SKM-1 treated with dmso at 0.1 percent for 144 hours (cell line): Measurements from ENCODE around the gene LRRC28.
"Not testable (repeated sequence)": the region's sequence is repeated elsewhere in the genome, so short reads cannot be mapped to it uniquely, and the experiment has no call there.

Experiments
- DNase-seq: peaks from one replicate; lab custom pipeline; 2025; ENCODE audit not compliant: unreplicated experiment; lab: John Stamatoyannopoulos, UW

The LRRC28 gene

GRCh38 chr15:99250857-99251841 is at the start of gene LRRC28:
Gene LRRC28, plus strand, starts transcription at chr15:99251481. Its CDS starts 4,477 bp downstream, at chr15:99255958.
- peak; percentile 97 for DNase-seq

- no peak for DNase-seq
Observed at GRCh38 chr15:99202176-99202552, 49.1 kb upstream of the LRRC28 start.

- no peak for DNase-seq
Observed at GRCh38 chr15:99207672-99208071, 43.6 kb upstream of the LRRC28 start.

- no peak for DNase-seq
Observed at GRCh38 chr15:99209326-99209725, 42.0 kb upstream of the LRRC28 start.

GRCh38 chr15:99210334-99210733 is 40.9 kb upstream of the LRRC28 start:
- no peak for DNase-seq

- no peak for DNase-seq
Observed at GRCh38 chr15:99211926-99212325, 39.4 kb upstream of the LRRC28 start.

DNA sequence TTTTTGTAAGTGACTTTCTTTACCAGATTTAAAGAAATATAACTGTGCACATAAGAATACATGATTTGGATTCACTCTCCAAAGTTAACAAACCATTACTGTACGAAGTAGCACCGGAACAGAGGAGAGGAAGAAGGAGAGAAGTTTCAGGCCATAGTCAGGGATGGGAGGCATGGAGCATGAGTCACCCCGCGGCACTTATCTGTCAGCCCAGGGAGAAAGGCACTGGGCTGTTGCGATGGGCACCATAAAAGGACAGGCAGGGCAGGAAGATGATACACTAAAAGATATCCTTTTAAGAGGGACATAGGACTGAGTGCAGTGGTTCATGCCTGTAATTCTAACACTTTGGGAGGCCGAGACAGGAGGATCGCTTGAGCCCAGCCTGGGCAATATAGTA is 38.9 kb upstream of the LRRC28 start:
- no peak for DNase-seq

GRCh38 chr15:99213187-99213811 is 38.0 kb upstream of the LRRC28 start:
- DNase-seq: peak; percentile 20

GRCh38 chr15:99224372-99225214 is 26.7 kb upstream of the LRRC28 start:
- no peak for DNase-seq

GRCh38 chr15:99226802-99227201 is 24.5 kb upstream of the LRRC28 start:
- no peak for DNase-seq

- DNase-seq: no peak
Observed at GRCh38 chr15:99228120-99228770, 23.0 kb upstream of the LRRC28 start.

- DNase-seq: no peak
Observed at GRCh38 chr15:99230867-99231266, 20.4 kb upstream of the LRRC28 start.

DNA sequence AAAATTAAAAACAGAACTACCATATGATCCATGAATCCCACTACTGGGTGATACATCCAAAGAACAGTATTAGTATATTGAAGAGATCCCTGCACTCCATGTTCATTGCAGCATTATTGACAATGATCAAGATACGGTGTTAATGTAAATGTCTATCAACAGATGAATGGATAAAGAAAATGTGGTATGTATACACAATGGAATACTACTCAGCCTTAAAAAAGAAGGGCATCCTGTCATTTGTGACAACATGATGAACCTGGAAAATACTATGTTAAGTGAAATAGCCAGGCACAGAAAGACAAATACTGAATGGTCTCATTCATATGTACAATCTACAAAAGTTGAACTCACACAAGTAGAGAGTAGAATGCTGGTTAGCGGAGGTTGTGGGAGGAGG is 18.5 kb upstream of the LRRC28 start:
- no peak for DNase-seq

GRCh38 chr15:99234160-99234559 is 17.1 kb upstream of the LRRC28 start:
- DNase-seq: not testable (repeated sequence)

DNA sequence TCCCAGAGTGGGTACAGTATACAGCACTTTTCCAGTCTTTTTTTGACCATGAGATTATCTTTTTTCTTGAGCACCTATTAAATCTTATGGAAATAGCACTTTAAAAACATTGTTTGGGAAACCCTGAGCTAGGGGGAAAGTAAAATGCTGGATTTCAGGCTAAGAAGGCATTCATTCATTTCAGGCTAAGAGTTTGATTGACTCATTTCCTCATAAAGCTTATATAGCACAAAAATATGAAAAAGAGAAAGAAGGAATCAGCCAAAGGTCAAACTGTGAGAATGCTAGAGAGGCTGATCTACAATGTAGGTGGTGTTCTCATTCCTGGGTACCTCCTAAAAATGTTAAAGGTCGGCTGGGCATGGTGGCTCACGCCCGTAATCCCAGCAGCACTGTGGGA is 12.4 kb upstream of the LRRC28 start:
- DNase-seq: no peak

DNA sequence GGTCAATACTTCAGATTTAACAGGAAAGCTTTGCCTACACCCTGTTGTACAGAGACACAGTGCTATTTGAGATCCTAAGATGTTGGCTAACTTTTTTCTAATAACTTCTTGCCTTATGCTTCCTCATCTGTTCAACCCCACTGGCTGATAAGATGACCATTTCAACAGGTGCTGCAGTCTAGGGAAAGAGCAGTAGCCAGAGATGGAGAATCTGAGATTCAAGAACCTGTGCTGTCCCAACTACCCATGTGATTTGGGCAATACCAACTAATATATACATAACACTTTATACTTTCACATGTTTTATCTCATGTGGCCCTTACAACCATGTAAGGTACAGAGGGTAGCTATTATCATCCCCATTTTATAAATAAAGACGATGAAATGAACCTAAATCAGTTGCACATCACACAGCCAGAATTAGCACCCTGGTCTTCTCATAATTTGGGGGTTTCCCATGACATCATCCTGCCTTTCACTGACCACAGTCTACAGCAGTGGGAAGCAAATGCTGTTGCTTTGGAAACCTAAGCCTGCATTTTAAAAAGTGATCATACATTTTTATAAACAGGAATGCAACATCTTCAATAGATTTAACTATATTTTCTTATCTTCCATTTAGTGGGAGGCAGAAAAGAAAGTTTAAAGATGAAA is 11.6 kb upstream of the LRRC28 start:
- DNase-seq: no peak

DNA sequence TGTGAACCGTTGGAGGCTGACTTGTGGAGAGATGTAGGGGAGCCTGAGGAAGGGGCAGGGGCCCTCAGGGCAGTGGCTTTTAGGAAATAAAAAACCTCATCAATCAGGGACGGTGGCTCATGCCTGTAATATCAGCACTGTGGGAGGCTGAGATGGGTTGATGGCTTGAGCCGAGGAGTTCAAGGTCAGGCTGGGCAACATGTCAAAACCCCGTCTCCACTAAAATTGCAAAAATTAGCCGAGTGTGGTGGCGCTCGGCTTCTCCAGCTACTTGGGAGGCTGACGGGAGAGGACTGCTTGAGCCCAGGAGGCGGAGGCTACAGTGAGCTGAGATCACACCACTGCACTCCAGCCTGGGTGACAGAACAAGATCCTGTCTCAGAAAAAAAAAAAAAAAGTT is 9.5 kb upstream of the LRRC28 start:
- no peak for DNase-seq

GRCh38 chr15:99244306-99244705 is 7.0 kb upstream of the LRRC28 start:
- DNase-seq: no peak

- DNase-seq: no peak
Observed at GRCh38 chr15:99247062-99247461, 4.2 kb upstream of the LRRC28 start.

- peak; percentile 12 for DNase-seq
Observed at GRCh38 chr15:99248000-99248715, 3.1 kb upstream of the LRRC28 start.
